Activated CD4-positive, CD25-positive, alpha-beta regulatory T cell (primary cell): ENCODE data around the gene SPEM2.

Experiments
- DNase-seq, 4 experiments: peaks; one replicate each; lab custom pipeline; 2025; lab: John Stamatoyannopoulos, UW

SPEM2 gene

DNA sequence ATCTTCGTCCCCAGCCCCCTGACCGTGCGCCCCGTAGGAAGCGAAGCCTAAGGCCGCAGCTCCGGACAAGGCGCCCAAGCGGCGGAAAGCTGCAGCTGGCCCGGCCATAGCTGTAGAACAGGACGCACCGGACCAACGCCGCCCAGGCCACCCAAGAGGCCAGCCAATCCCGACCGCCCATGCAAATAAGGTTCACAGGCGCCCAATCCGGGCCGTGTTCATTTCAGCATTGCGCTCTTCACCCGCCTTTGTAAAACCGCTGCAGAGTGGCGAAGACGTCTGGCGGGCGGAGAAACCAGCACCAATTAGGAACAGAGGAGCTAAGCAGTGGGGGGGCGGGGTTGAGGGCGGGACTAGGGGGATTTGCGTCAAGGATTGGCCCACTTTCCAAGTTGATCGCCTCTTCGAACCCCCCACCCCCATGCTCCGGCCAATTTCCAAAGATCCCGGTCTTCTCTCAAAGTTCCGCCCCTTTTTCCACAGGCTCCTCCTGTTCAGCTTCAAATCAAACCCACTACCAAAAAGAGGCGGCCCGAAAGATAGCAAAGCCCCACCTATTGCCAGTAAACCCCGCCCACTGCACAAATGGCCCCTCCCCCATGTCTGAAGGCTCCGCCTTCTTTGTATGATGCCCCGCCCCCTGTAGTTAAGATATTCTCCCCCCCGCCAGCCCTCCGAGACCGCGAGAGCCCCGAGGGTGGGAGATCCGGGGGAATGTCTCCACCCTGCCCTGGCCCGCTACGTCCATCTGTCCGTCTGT lies 21.3 kb upstream of the SPEM2 start, which contains the start of gene TMEM256:
TSS of gene TMEM256 (minus strand) at position 121 of the 760 bp plus-strand sequence. CDS start at position 108, 13 bp downstream.
- peak; percentile 87 to 92 (median 88) for DNase-seq

DNA sequence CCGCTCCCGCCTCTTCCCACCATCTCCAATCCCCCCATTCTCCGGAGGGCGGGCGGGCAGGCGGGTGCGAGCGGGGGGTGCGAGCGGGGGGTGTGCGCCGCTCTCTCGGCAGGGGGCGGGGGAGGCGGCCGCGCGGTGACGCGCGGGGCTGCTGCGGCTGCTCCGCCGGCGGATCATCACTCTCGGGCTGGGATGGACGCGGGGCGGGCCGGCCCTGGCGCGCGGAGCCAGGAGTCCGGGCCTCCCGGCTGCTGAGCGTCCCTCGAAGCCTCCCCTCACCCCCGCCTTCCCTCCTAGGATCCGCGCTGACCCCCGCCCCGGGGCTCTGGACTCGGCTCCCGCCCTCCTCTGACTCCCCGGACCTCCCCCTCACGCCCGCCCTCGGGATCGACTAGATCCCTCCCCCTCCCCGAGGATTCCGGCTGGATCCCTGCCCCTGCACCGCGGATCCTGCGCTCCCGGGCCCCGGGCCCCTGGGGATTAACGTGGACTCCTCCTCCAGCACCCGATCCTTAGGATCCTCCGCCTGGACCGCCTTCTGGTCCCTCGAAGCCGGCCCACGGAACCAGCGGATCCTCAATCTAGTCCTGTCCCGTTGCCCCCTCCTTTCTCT lies 20.6 kb upstream of the SPEM2 start:
- peak; percentile 65 to 70 (median 68) for DNase-seq

DNA sequence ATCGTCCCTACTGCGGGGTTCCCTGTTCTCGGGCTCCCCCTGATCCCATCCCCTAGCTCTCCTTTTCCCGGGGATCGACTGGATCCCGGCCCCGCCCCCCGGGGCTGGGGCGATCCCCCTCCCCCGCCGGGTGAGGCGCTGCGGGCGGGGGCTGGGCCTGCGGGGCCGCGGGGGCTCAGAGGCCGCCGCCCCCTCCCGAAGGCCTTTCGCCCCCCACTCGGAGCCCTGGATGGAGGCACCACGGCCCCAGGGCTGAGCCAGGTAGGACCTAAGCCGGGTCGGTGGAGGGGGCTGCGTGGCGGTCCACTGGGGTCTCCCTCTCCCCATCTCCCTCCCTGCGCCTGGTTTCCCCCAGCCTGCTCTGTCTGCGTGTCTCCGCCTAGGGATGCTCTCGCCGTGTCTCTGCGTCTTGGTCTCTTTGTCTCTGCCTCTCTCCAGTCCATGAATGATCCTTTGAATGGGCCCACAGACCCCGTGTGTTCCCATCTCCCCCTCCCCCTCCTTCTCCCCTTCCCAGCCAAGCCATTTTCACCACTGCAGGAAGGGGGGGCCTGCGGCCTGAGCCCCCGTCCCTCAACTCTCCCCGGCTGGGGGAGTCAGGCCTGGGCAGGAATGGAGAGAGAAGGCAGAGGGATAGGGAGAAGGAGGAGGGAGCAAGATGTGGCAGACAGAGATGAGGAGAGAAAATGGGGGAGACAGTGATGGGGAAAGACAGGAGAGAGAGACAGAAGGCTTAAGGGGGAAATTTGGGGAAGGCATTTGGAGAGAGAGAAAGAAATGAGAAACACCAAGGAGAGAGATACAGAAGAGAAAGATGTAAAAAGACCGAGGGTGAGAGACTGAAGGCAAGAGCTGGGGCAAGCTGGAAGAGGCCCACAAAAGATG lies 19.8 kb upstream of the SPEM2 start:
- DNase-seq: no peak

DNA sequence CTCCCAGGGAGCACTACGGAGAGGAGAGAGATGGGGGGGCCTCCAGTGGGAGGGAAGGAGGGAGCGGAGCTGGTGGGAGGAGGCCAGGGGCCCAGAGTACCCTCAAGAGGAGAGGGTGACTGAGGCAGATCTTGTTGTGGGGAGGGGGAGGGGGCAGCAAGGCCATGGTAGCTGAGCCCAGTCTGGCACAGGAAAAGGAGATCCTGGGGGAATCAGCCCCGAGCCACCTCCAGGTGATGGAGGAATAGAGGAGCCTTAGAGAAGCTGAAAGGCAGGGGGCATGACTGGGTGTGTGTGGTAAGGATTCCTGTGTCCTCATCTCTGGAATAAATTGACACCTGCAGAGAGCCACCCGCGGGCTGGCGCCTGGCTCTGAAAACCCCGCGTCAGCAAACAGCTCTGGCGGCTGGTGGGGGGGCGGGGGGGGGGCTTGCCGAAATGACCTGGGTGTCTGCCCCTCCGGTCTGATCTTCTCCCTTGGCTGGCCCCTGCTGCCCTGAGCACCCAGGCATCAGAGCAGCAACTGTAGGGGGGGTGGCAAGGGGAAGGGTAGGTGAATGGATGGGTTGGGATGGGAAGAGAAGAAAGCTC lies 19.1 kb upstream of the SPEM2 start:
- DNase-seq: no peak

DNA sequence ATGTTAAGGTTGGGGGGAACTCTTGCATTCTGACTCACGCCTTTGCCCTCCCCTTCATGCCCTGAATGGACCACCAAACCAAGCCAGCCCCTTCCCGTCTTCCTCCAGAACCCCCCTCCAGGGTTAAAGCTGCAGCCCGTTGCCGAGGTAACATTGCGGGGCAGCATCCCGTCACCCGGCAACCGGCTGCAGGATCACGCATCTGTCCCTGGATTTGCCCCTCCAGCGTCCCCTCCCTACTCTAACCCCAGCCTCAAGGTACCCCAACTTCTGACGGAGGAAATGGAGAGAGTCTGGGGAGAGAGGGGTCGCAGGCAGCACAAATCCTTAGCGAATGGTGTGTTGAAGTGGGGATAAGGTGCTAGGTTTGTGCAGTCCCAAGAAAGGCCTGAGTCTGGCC lies 18.3 kb upstream of the SPEM2 start:
- DNase-seq: no peak

DNA sequence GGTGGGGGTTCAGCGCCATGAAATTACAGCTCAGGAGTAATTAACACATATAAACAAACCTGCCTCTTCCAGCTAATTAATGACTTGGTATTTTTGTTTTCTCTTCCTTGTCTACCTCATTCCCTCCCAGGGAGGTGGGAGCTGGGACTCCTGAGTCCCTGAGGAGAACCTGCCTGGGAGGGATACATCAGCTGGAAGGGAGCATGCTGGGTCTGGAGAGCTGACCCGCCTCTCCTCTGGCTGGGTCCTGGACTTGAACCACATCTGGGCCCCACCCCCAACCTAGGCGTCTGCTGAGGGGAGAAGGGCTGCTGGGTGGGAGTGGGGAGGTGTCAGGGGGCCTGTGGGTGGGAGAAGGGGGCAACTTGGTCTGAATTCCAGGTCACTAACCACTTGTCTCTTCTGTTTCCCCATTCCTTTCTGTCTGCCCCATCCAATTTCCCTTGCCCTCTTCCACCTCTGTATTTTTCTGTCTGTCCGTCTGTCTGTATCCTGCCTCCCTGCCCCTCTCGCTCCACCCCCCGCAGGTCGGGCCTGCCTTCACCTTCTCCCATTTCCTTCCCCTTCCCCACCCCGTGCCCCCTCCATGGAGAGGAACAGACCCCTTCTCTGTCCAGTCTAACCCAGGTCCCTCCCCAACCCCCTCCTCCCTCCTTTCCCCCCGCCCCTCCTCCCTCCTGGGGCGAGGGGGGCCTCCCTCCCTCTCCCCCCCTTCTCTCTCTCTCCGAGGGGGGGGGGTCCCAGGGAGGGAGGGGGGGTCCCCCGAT lies 17.7 kb upstream of the SPEM2 start, which contains the start of gene NLGN2:
TSS of gene NLGN2 (plus strand) at position 361 of the 767 bp plus-strand sequence. CDS start 411 bp downstream, outside the sequence.
- DNase-seq: no peak

DNA sequence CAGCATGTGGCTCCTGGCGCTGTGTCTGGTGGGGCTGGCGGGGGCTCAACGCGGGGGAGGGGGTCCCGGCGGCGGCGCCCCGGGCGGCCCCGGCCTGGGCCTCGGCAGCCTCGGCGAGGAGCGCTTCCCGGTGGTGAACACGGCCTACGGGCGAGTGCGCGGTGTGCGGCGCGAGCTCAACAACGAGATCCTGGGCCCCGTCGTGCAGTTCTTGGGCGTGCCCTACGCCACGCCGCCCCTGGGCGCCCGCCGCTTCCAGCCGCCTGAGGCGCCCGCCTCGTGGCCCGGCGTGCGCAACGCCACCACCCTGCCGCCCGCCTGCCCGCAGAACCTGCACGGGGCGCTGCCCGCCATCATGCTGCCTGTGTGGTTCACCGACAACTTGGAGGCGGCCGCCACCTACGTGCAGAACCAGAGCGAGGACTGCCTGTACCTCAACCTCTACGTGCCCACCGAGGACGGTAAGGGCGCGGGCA lies 17.1 kb upstream of the SPEM2 start:
- no peak for DNase-seq

DNA sequence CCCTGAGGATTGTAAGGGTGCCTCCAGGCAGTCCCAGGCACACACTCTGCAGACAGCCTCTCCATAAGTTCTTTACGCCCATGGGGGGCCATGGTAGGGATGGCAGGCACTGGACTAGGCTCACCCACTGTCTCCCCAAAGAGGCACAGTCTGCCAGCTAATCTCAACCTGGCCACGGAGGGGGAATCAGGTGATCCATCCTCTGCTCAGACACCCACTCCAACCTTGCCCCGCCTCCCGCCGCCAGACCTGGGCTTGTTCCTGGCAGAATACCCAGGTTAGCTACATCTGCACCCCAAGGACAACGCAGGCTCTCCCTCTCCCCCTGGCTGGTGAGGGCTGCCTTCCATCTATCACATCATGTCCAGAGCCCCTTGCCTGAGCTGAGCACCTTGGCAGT lies 16.6 kb upstream of the SPEM2 start:
- no peak for DNase-seq

DNA sequence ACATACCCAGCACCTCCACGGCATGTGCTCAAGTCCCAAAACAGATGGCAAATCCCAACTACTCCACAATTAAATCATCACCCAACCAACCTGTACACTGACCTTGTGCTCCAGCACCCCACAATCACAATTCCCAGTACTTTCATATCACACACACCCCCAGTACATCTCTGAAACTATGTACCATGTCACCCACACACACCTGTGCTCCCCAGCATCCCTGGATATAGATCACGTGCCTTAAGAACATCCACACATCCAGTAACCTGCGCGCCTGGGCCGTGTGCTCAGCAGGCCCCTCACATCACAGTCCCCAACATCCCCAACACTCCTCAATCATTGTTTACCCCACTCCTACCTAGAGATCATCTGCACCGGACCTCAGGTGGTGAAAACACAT lies 15.7 kb upstream of the SPEM2 start:
- DNase-seq: no peak

DNA sequence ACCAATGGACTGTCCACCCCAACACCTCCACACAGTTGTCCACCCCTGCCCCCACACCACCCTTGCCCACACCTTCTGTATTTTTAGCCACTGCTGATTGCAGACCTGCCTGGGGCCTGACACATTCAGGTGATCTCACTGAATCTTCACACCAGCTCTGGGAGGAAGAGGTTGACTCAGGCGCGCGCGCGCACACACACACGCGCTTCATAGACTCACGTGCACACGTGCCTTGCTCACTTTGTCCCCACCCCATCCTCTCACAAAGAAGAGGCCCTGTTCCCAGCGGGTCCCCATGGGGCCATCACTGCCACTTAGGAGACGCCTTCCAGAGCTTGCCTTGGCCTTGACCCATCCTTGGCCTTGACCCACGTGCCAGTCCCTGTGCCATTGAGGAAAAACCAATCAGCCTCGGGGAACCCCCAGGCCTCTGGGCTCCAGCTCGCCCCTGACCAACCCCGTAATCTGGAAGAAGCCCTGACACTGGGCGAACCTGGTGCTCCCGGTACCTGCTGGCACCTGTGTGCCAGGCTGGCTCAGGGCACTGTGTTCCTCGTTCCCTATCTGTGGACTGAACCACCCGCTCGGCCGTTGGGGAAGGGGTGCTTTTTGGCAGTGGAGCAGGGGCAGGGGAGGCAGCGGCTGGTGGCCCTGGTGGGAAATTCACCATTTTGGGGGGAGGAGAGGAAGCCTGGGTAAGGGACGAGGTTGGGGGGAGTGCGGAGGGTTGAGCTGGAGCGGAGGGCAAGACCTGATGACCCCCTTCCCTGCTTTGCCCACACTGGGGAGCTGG lies 14.6 kb upstream of the SPEM2 start:
- no peak for DNase-seq

DNA sequence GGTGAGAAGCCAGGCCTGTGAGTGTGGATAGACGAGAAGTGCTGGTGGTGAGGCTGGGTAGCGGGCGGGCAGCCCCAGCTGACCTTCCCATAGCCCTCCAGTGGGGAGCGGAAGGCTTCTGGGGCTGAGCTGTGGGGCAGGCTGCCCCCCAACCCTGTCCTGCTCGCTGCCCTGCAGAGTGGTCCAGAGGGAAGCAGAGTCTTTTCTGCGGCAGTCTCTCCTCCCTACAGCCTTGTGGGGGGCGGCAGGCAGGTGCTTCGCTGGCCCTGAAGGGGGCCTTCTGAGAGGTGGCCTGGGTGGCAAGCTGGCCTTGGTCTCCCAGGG lies 14.0 kb upstream of the SPEM2 start:
- DNase-seq: no peak

DNA sequence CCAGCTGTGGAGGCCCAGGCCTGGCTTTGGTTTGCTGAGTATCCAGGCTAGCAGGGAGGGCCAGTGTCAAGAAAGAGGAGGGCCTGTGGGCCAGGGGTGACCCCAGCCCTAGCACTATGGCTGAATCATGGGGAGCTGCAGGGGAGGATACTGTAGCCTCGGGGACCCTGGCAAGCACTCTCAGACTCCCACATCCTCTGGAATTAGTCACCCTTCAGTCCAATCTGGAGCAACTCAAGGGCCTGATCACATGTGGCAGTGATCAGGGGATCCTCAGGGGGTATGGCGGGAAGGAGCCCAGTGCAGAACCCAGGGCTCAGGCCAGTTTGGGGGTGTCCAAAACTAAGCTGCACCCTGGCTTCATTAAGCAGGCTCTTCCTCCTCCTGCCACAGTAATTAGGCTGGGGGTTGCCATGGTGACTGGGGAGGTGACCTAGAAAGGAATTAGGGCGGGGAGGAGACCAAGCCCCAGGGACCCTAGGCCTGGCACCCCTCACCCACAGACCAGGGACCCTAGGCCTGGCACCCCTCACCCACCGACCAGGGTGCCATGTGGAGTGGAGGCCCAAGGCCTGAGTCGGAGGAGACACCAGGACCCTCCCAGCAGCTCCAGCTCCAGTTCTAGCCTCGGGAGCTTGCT lies 11.9 kb upstream of the SPEM2 start:
- no peak for DNase-seq

DNA sequence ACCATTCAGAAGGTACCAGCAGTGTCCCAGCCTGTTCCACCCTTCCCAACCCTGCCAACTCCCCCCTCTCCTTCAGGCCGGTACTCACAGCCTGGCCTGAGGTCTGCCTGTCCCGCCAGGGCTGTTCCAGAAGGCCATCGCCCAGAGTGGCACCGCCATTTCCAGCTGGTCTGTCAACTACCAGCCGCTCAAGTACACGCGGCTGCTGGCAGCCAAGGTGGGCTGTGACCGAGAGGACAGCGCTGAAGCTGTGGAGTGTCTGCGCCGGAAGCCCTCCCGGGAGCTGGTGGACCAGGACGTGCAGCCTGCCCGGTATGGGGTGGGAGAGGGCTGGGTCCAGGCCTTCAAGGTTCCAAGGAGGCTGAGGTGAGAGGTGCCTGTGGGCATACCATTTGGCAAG lies 10.6 kb upstream of the SPEM2 start:
- no peak for DNase-seq

DNA sequence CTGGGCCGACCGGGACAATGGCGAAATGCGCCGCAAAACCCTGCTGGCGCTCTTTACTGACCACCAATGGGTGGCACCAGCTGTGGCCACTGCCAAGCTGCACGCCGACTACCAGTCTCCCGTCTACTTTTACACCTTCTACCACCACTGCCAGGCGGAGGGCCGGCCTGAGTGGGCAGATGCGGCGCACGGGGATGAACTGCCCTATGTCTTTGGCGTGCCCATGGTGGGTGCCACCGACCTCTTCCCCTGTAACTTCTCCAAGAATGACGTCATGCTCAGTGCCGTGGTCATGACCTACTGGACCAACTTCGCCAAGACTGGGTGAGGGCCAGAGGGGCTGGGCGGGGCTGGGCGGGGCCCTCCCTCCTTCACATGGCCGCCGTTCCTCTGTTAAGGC lies 9.6 kb upstream of the SPEM2 start:
- DNase-seq: no peak

DNA sequence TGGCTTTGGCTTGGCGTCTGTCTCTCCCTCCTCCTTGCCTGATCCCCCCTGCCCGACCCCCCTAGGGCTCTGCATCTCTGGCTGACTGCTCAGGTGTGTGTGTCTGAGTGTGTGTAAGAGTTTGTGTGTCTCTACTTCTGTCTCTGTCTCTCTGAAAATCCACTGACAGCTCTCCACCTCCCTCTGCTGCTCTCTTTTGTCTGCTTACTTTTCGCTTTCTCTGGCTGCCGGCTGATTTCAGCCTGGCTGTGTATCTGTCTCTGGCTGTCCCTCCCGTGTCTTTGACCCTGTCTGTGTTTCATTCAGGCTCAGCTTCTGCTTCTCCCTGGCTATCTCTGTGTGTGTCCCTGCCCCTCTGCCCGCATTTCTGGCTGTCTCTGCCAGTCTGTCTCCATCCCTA lies 9.1 kb upstream of the SPEM2 start:
- no peak for DNase-seq

DNA sequence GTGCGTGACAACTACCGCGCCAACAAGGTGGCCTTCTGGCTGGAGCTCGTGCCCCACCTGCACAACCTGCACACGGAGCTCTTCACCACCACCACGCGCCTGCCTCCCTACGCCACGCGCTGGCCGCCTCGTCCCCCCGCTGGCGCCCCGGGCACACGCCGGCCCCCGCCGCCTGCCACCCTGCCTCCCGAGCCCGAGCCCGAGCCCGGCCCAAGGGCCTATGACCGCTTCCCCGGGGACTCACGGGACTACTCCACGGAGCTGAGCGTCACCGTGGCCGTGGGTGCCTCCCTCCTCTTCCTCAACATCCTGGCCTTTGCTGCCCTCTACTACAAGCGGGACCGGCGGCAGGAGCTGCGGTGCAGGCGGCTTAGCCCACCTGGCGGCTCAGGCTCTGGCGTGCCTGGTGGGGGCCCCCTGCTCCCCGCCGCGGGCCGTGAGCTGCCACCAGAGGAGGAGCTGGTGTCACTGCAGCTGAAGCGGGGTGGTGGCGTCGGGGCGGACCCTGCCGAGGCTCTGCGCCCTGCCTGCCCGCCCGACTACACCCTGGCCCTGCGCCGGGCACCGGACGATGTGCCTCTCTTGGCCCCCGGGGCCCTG lies 8.3 kb upstream of the SPEM2 start:
- DNase-seq: no peak

DNA sequence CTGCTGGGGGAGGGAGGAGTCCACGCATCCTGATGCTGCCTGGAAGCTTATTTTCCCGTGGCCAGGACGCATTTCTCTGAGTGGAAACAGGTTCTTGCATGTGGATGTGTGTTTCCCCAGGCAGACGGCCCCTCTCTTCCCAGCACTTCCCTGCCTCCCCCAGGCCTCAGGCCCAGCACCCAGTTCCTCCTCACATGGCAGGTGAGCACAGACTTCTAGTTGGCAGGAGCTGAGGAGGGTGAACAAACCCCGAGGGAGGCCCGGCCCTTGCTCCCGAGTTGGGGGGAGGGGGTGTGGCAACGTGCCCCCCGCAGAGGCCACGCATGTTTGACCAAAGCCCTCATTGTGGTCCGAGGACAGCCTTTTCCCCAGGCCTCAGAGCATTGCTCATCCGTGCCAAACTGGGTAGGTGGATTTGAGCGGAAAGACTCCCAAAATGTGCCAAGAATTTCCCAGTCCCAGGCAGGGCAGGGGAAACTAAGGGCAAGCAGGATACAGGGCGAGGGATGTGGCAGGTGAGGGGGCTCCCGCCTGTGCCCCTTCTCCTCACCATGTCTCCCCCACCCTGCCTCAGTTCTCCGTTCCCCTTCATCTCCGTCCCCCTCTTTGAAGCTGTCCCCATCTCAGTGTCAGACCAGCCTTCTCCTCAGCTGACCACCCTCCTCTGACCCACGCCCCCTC lies 6.8 kb upstream of the SPEM2 start:
- no peak for DNase-seq

DNA sequence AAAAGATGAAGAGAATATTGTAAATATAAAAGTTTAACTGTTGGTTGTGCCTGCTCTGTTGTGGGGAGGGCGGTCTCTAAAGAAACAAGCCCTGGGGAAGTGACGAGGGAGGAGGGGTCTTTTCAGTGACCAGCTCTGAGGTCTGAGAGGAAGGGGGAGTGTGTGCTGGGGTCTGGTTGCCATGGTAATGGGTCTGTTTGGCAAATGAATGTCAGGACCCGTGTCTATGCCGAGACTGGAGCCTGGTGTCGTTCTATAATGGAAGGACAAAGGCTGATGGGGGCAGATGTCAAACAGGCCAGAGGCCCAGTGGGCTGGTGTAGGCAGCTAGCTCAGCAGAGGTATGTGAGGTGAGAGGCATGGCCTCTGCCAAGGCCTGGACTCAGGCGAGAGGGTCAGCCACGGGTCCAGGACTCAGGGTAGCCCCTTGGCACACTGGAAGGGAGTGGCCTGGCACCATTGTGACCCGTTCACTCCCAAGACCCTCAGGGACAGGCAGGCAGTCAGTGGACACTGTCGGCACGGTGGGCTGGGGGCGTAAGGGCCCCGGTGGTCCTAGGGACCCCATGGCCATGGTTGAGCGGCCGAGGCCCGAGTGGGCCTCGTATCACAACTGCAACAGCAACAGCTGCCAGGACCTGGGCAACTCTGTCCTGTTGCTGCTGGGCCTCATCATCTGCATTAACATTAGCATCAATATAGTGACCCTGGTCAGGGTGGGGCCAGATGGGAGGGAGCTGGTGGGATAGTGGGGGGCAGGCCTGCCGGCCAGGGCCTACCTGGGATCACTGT lies 5.4 kb upstream of the SPEM2 start, which contains the start of gene SPEM1:
TSS of gene SPEM1 (plus strand) at position 506 of the 792 bp plus-strand sequence. CDS start at position 567, 61 bp downstream.
- DNase-seq: no peak
